GM12878 (cell line): ENCODE results near the gene TMEM53. TPM values are rescaled to one million over a fixed set of nuclear protein-coding genes. Genes with fewer than 3 reads are reported as not detected.

Experiments
- ATAC-seq: fragments of 200-7000 bp; cut with Tn5 transposase; 3 replicates; pipeline ENCODE4 v1.9.1; 2020; ENCODE audit warnings: mild to moderate bottlenecking, moderate library complexity
- BruUV-seq: library from RNA; stranded (reverse); fragments of 400-500 nt; replicated peaks from 2 replicates; lab custom pipeline; 2021; lab: Mats Ljungman, UMichigan
- CTCF ChIA-PET: fragments of 300-600 bp; sonication (Branson Sonifier 250); formaldehyde crosslinking; extraction: SDS; loops from one replicate; lab custom pipeline; 2021; ENCODE audit warnings: inconsistent platforms; lab: Yijun Ruan, JAX
- POLR2A ChIA-PET: fragments of 350-600 bp; formaldehyde crosslinking; extraction: SDS; loops from one replicate; lab custom pipeline; 2021; ENCODE audit warnings: inconsistent platforms; lab: Charles Lee
- RAD21 ChIA-PET: fragments of 300-600 bp; sonication (Branson Sonifier 250); formaldehyde crosslinking; loops from one replicate; lab custom pipeline; 2023; ENCODE audit warnings: antibody characterized with exemption; ENCODE audit not compliant: unreplicated experiment; lab: Charles Lee
- SMC1A ChIA-PET: fragments of 300-600 bp; sonication (Branson Sonifier 250); formaldehyde crosslinking; loops from one replicate; lab custom pipeline; 2023; ENCODE audit not compliant: unreplicated experiment, uncharacterized antibody; lab: Charles Lee
- DNase-seq: peaks from one replicate; pipeline ENCODE4 v3.0.0-alpha.2; 2011; ENCODE audit warnings: low read depth, low spot score
- FAIRE-seq: peaks from 3 replicates; lab custom pipeline; 2011; peaks lifted over from hg19 to GRCh38; lab: Jason Lieb, UNC
- H2AFZ ChIP-seq: 2 replicates; pipeline ENCODE4 v1.6.0; 2011; ENCODE audit warnings: low read depth, low read length, control low read depth; ENCODE audit not compliant: control insufficient read depth
- H3K27ac ChIP-seq: 2 replicates; pipeline ENCODE4 v1.5.1; 2011; ENCODE audit warnings: control low read depth; ENCODE audit not compliant: control insufficient read depth, insufficient read depth
- H3K27me3 ChIP-seq, 2 experiments: replicated peaks in 1 of 2; 2 replicates each; pipeline versions ENCODE4 v1.6.0 to v1.6.1; 2011; ENCODE audit warnings: low read length in 1 of 2; ENCODE audit not compliant: control insufficient read depth in 2 of 2, insufficient read depth in 2 of 2
- H3K36me3 ChIP-seq, 2 experiments: 2 replicates each; pipeline ENCODE4 v1.5.1; 2011; ENCODE audit warnings: low read length in 1 of 2; ENCODE audit not compliant: control insufficient read depth in 2 of 2, insufficient read depth in 2 of 2
- H3K4me1 ChIP-seq: 2 replicates; pipeline ENCODE4 v1.6.1; 2011; ENCODE audit warnings: mild to moderate bottlenecking, low read length, moderate library complexity, mixed read lengths; ENCODE audit not compliant: control insufficient read depth, insufficient read depth
- H3K4me2 ChIP-seq: 2 replicates; pipeline ENCODE4 v1.6.0; 2011; ENCODE audit warnings: control low read depth; ENCODE audit not compliant: control insufficient read depth, insufficient read depth
- H3K4me3 ChIP-seq: fragments of 200-600 bp; sonication (generic); 2 replicates; pipeline ENCODE4 v1.5.1; 2016
- H3K79me2 ChIP-seq: 2 replicates; pipeline ENCODE4 v1.6.0; 2011; ENCODE audit warnings: low read length; ENCODE audit not compliant: control insufficient read depth, insufficient read depth
- H3K9ac ChIP-seq: 2 replicates; pipeline ENCODE4 v1.8.0; 2011; ENCODE audit warnings: low read length, control low read depth, mixed read lengths; ENCODE audit not compliant: control insufficient read depth, insufficient read depth
- H3K9me3 ChIP-seq: replicated peaks from 3 replicates; pipeline ENCODE4 v1.5.1; 2011; ENCODE audit warnings: mild to moderate bottlenecking, low read length; ENCODE audit not compliant: control insufficient read depth, insufficient read depth
- H4K20me1 ChIP-seq: 2 replicates; pipeline ENCODE4 v1.6.0; 2011; ENCODE audit not compliant: control insufficient read depth, insufficient read depth
- MLLT1 ChIP-seq: fragments of 450-650 bp; IDR thresholded peaks from 2 replicates; pipeline ENCODE4 v1.6.1; 2016; ENCODE audit warnings: mild to moderate bottlenecking
- ZBTB11 ChIP-seq: fragments of 450-650 bp; formaldehyde crosslinking; IDR thresholded peaks from 2 replicates; pipeline ENCODE4 v1.5.0; 2022; ENCODE audit warnings: mild to moderate bottlenecking, missing genetic modification characterization
- WGBS: methylation state at CpG from one replicate; pipeline ENCODE4 v1.1.6; 2016; ENCODE audit warnings: low lambda C conversion rate; ENCODE audit not compliant: insufficient replicate concordance, insufficient coverage; ENCODE audit errors: missing lambda C conversion rate; 5-methylcytosine and 5-hydroxymethylcytosine counted together
- in situ Hi-C: fragments of 300-500 bp; cut with MboI; formaldehyde crosslinking; loops from 9 replicates; pipeline ENCODE4 v1.14.3; 2018; ENCODE audit warnings: mixed read lengths
- intact Hi-C: fragments of 100-400 bp; cut with micrococcal nuclease; formaldehyde crosslinking; loops from one replicate; pipeline ENCODE4 v1.14.2; 2022; ENCODE audit not compliant: unreplicated experiment
- polyA plus RNA-seq, 11 experiments: library from polyadenylated mRNA; depleted of rRNA in 4 of 11; unstranded in 6 of 11; stranded (reverse) in 5 of 11; fragments of >200 nt; fragmentation: Nextera tagmentation in 4 of 11; fragmentation: Illumina TruSeq in 1 of 11; extraction: Ambion mirVana in 4 of 11; extraction: Trizol in 1 of 11; gene quantifications; 1 replicate in 1 of 11; 2 replicates in 10 of 11; pipeline versions ENCODE4 v1.2.1 to v1.2.3, GENCODE V29; 2011 to 2016; ENCODE audit warnings: inconsistent platforms in 2 of 11, missing spikeins in 2 of 11, low read depth in 1 of 11
- total RNA-seq, 4 experiments: library from RNA; depleted of rRNA in 3 of 4; stranded (reverse); fragments of >200 nt in 3 of 4; fragmentation: Illumina TruSeq in 1 of 4; extraction: Trizol in 1 of 4; gene quantifications; 2 replicates each; pipeline versions ENCODE4 v1.2.1 to v1.2.3, GENCODE V29; 2013 to 2021

The TMEM53 gene
- total and polyA plus RNA-seq, 10 of the 15 experiments (the other 5 are each of a cell fraction or from before 2014, with no cell fraction given), result 3.1 to 23.9 (median 11.1) TPM

DNA sequence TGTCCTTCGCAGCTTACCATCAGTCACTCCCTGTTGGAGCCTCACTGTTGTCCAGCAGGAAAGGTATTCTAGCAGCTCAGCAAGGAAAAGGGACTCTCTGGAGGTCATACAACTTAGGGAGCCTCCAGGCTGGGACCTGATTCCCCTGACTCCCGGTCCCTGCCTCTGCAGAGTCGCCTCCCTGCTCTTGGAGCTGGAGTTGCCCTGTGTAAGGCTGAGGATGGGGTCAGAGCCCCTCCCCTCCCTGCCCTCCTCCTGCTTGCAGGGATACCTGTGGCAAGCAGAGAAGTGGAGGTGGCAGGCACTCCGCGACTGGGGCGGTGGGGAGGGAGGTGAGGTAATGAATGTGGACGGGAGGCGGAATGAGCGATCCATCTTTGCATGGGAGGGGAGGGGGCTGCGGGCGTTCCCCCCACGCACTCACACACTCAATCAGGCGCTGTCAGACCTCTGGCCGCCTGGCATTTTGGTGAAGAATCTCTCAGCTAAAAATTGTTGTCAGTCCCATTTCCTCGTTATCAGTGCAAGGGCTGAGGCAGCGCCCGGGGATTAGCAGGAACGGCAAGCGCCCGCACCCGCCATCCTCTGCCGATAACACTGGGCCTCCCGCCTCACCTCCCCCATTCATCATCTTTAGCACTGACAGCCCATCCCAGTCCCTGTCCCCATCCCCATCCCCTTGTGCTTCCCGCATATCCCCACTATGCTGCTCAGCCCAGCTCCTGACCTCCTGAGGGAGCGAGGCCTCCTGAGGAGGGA is 64.3 kb downstream of the TMEM53 start:
- in situ Hi-C loops (no loop called here), intact Hi-C loops (loop anchor here (1.0 kb wide), 1 partner anchor 43 kb away; no protein-coding TSS in a partner anchor)
- ChIA-PET SMC1A (interaction anchor here (1.1 to 5.3 kb wide), 3 partner anchors 19 to 42 kb away, joined by 3 to 32 read pairs (median 6); no protein-coding TSS in a partner anchor), CTCF (interaction anchor here (1.0 to 3.0 kb wide), 7 partner anchors 14 to 112 kb away, joined by 3 to 55 read pairs (median 4); no protein-coding TSS in a partner anchor), RAD21 (interaction anchor here (1.1 kb wide), 2 partner anchors 43 to 87 kb away, joined by 4 to 5 read pairs; no protein-coding TSS in a partner anchor), POLR2A (no interaction called here)
- Histone ChIP-seq H3K4me3 (no peak overlapping the region), H3K4me1 (no peaks in the 10 kb centered on the region), H3K9me3 (no peaks in the 10 kb centered on the region), H3K27ac (no peak overlapping the region), H3K4me2 (no peak overlapping the region), H3K9ac (no peak overlapping the region), H3K79me2 (no peaks in the 10 kb centered on the region), H3K36me3 (no peaks in the 10 kb centered on the region; a peak in 1 of 4 replicates), H4K20me1 (no peaks in the 10 kb centered on the region), H2AFZ (no peak overlapping the region), H3K27me3 (peaks cover 0 to 1% of the 10 kb centered on the region in 2 experiments; a peak in 2 of 4 replicates)
- TF ChIP-seq ZBTB11 (CRISPR knock-in tag), result no peak
- TF ChIP-seq MLLT1, result no peak
- ATAC-seq (no peak), FAIRE-seq (no peak), DNase-seq (no peak)
- WGBS, result 67% methylated on average over 20 of the region's 25 CpGs
- no TSS peak for BruUV-seq
